KOPT-K1 (cell line): ENCODE measurements around the gene DIAPH1.

Experiments
- H3K27ac ChIP-seq: fragments of 200-600 bp; sonication (generic); 2 replicates; pipeline ENCODE4 v1.5.1; 2016; ENCODE audit warnings: antibody characterized with exemption, mild to moderate bottlenecking, low read depth, low read length; ENCODE audit not compliant: poor library complexity, severe bottlenecking
- H3K36me3 ChIP-seq: fragments of 200-600 bp; sonication (generic); 2 replicates; pipeline ENCODE4 v1.5.1; 2017; ENCODE audit warnings: antibody characterized with exemption, mild to moderate bottlenecking, low read length, moderate library complexity; ENCODE audit not compliant: insufficient read depth
- H3K9me3 ChIP-seq: fragments of 200-600 bp; sonication (generic); 2 replicates; pipeline ENCODE4 v1.5.1; 2017; ENCODE audit warnings: antibody characterized with exemption, low read length, mild to moderate bottlenecking; ENCODE audit not compliant: insufficient read depth, poor library complexity, severe bottlenecking

The DIAPH1 gene

DNA sequence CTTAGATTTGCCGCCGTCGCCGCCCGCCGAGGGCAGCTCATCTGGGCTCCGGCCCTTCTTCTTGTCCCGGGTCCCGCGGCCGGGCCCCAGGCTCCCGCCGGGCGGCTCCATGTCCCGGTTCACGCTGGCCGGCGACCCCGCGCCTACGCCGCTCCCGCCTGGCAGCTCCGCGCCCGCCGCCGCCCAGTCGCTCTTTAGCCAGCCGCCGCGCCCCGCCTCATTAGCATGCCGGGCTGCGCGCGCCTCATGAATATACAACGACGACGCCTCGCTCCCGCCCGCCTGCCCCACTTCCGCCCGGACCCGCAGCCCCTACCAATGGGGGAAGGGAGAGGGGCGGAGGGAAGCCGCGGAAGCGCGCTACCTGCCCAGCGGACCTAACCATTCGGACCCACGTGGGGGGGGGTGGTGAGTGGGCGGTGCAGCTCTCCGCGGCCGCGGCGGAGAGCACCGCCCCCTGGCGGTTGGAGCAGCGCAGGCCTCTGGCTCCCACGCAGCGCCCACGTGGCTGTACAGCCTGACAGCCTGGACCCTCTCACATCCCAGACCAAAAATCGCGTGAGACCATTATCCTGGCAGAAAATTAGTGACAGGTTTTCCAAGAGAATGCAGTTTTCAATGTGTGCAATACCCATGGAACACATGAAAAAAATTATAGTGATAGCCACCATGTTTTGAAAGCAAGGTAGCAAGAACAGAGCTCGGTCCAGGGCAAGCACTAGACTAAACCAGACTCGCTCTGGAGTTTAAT lies at the start of gene DIAPH1:
DIAPH1 (minus strand) TSS at position 197 of the 751 bp plus-strand sequence; CDS start at position 111, 86 bp downstream.
- Histone ChIP-seq H3K9me3 (no peaks in the 10 kb centered on the region), H3K36me3 (peaks cover 62% of the 10 kb centered on the region), H3K27ac (peak within 1 kb of the TSS; percentile 92)

DNA sequence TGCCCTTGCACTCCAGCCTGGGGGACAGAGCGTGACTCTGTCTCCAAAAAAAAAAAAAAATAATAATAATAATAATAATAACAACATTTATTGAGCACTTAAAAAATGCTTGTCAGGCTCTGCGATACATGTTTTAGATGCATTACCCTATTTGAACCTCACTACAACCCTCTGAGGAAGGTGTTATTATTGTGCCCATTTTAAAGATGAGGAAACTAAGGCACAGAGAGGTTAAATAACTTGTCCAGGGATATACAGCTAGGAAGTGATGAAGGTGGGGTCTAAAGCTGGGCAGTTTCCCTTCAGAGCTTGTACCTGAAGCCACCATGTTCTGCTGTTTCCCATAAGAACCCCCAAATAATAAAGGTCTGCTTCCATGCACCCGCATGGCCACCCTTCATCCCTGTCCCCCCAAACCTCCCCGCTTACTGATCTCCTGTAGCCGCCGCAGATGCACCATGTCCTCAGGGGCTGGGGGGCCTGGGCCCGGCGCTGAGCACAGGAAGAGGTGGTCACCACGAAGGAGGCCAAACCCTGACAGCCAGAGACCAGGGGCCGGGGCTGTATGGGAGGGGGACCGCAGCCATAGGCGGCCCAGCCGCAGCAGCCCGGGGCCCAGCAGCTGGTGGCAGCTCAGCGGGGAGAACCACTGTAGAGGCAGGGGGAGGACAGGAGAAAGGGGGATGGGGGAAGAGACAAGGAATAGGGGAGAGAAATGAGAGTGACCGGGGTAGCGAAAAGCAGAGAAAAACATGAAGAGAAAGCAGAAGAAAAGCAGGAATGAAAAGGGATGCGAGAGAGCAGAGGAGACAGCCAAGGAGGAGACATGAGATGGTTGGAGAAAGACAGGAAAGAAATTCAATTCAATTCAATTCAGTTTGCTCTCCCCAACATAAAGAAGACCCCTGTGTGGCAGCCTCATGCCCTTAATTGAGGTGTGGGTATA lies 47.5 kb upstream of the DIAPH1 start:
- no peak overlapping the region for H3K27ac ChIP-seq
- H3K9me3 ChIP-seq: no peaks in the 10 kb centered on the region
- no peaks in the 10 kb centered on the region for H3K36me3 ChIP-seq

DNA sequence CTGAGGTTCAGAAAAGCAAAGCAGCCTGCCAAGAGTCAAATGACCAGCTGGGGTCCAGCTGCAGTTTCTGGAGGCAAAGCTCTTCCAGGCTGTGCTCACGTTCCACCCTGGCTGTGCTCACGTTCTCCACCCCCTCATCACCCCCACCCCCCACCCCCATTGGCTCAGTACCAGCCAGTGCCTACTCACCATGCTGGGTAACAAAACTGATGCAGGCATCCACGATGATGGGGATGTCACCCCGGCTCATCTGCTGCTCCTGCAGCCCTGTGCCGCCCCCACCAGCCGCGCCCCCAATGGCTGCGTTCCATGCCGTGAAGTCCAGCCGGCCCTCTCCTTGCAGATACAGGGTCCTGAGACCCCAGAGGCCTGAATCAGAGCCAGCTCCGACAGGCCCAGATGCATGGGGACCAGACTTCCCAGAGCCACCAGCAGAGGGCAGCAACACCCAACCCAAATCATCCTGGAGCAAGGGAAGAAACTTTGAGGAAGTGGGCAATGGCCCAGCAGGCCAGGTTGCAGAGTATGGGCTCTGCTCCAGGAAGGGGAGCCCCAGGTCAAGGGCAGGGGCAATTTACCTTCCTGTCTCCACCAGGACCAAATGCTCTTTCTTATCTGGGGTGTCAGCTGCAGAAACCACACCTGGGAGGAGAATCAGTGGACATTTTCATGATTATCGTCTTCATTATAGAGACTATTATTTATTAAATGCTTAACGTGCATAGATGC lies 46.1 kb upstream of the DIAPH1 start:
- no peaks in the 10 kb centered on the region for H3K9me3 ChIP-seq
- no peaks in the 10 kb centered on the region for H3K36me3 ChIP-seq
- H3K27ac ChIP-seq: no peak overlapping the region

DNA sequence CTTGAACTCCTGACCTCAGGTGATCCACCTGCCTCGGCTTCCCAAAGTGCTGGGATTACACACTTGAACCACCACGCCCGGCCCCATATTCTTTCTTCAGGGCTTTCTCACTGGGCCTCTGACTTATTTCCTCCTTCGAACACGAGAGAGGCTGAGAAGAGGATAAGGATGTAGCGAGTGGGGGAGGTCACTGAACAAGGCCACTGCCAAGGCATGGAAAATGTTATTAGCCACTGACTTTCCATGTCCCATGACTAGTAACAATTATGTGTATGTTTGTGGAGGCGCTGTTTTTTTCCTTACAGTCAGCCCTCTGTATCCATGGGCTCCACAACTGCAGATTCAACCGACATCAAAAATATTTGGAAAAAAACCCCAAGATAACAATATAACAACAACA lies 44.7 kb upstream of the DIAPH1 start:
- Histone ChIP-seq H3K27ac (no peak overlapping the region), H3K9me3 (no peaks in the 10 kb centered on the region), H3K36me3 (no peaks in the 10 kb centered on the region)

DNA sequence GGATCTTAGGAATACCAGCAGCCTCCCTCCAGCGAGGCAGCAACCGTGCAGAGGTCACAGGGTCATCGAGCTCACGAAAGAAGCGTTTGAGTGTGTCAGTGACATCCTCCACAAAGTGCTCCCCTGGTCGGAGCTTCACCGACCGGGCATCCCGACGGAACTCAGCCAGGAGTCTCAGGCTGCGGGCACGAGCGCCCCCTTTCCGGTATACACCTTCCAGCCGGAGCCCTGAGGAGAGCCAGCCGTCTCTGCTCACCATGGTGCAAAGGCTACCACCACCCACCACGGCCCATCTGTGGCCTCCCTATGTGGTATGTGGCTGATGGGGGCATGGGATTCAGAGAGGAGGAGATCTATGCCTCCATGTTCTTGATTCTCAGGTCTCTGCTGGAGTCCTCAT lies 43.2 kb upstream of the DIAPH1 start:
- Histone ChIP-seq H3K27ac (no peak overlapping the region), H3K9me3 (no peaks in the 10 kb centered on the region), H3K36me3 (no peaks in the 10 kb centered on the region)

DNA sequence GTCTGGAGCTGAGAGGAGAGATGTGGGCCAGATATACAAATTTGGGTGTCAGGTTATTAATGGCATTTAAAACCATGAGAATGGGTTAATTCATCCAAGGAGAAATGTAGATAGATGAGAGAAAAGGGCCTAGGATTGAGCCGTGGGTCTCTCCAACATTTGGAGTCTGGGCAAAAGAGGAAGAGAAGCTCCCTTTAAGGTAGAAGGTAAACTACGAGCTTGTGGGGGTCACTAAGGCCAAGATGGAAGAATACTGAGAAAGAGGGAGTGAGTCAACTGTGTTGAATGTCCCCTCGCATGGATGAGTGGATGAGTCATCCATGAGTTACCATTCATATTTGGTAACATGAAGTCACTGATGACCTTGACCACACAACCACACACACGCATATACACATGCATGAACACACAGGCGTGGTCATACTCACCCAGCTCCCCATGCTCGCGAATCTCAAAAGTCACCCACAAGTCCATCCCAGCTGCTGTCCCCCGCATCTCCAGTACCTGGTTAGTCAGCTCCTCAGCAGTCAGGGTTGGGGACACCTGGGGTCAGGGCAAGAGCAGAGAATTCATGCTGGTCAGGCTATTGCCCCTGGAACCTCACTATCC lies 39.2 kb upstream of the DIAPH1 start:
- no peaks in the 10 kb centered on the region for H3K9me3 ChIP-seq
- H3K36me3 ChIP-seq: no peaks in the 10 kb centered on the region
- H3K27ac ChIP-seq: no peak overlapping the region

DNA sequence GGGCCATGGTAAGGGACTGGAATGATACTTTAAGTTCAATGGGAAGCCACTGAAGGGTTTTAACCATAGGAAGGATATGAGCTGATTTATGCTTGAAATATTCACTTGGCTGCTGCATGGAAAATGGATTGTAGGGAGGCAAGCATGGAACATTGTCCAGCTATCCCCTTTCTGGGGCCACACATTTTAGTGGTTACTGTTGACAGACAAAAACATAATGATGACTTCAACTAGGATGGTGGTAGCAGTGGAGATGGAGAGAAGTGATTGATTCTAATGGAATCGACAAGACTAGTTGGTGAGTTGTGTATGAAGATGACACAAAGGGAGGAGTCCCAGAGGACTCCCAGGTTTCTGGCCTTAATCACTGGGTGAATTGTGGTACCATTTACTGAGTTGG lies 38.6 kb upstream of the DIAPH1 start:
- Histone ChIP-seq H3K36me3 (no peaks in the 10 kb centered on the region), H3K27ac (no peak overlapping the region), H3K9me3 (no peaks in the 10 kb centered on the region)

DNA sequence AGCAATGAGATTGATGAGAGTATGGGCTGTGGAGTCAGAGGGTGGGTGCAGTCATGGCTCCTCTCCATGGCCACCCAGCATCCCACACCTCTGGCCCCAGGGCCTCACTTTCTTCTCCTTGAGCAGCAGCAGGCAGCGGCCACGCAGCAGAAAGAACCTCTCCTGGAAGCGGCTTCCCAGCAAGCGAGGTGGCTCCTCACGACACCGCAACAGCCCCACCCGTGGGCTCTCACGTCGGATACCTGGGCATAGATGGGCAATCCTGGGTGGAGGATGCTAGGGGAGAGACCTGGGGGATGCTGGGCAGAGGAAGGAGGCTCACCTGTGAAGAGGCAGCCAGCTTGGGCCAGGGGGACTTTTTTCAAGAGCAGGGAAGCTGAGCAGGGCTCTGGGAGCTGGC lies 37.6 kb upstream of the DIAPH1 start:
- Histone ChIP-seq H3K27ac (no peak overlapping the region), H3K36me3 (no peaks in the 10 kb centered on the region), H3K9me3 (no peaks in the 10 kb centered on the region)

DNA sequence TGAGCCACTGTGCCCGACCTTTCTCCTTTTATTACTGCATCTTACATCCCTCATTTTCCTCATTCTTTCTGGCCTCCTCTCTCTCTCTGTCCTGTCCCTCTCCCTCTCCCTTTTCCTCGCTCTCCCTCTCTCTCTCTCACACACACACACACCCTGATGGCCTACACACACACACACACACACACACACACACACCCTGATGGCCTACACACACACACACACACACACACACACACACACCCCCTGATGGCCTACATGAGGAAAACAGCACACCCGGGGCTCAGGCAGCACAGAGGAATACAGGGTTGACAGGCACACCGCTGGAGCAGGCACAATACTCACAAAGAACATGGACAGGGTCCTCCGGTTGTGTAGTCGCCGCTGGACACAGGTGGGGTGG lies 36.2 kb upstream of the DIAPH1 start:
- Histone ChIP-seq H3K27ac (no peak overlapping the region), H3K9me3 (no peaks in the 10 kb centered on the region), H3K36me3 (no peaks in the 10 kb centered on the region)

DNA sequence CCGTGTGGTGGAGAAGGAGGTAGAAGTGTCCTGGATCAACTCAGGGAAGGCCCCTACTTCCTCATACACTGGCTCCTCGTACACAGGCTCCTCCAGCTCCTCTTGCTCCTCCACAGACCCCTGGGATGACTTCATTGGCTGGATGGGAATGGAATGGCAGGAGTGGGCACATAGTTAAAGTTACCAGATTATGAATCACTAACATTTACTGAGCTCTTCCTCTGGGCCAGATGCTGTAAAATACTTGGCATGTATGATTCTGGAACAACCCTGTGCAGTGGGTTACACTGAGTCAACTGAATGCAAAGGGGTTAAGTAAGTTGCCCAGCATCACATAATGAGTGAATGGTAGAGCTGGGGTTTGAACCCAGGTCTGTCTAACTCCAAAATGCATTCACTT lies 35.5 kb upstream of the DIAPH1 start:
- no peak overlapping the region for H3K27ac ChIP-seq
- no peaks in the 10 kb centered on the region for H3K36me3 ChIP-seq
- H3K9me3 ChIP-seq: no peaks in the 10 kb centered on the region

DNA sequence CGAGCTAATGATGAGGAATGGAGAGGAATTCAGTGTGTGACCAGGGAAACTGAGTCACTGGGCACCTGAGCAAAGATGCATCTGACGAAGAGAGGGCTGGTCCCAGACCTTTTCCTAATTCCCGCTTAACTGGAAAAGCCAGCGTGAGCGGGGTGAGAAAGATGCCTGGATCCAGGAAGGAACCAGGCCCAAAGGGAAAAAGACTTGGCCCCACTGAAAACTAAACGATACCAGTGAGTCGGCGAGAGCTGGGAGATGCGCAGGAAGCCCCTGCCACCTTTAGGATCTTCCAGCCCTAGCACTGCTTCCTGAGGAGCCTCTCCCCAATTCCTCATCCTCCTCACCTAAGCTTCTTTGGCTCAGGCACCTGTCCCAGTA lies 32.9 kb upstream of the DIAPH1 start:
- Histone ChIP-seq H3K27ac (no peak overlapping the region), H3K36me3 (no peaks in the 10 kb centered on the region), H3K9me3 (no peaks in the 10 kb centered on the region)

DNA sequence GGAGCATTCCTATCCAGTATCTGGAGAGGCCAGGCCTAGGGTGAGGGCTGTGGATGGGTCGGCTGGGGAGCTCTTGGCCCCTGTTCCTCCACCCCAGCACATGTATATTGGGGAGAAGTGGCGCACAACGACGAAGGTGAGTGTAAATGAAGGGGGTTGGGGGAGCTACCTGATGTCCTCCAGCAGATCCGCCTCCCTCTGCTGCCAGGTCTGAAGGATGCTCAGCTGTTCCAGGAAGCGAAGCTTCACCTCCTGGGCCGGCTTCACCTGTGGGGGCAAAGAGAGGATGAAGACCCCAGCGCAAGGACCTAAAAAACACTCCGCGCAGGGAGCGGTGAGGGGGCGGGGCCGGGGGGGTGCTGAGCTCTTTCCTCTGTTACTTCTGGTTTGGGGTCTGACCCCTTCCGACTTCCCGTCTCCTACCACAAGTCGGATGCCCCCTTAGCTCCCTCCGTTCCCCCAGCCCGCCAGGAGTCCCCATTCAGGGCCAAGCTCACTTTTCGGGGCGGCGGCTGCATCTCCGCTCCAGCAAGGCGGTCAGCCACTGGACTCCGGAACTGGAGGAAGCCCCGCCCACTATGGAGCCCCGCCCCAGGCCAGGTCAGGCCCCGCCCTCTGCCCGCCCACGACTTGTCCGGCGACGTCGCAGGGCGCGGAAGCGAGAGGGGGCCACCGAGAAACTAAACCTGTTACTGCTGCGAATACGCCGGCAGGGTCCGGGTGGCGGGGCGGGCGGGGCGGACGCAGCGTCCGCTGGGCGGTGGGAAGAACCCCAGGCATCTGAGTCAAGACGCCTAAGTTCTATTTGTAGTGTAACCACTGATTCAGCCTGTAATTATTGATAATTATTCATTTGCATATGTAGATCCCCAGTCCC lies 32.3 kb upstream of the DIAPH1 start, which contains the start of gene FCHSD1:
FCHSD1 (minus strand) TSS at position 568 of the 877 bp plus-strand sequence; CDS start at position 518, 50 bp downstream.
- Histone ChIP-seq H3K36me3 (no peaks in the 10 kb centered on the region), H3K9me3 (no peaks in the 10 kb centered on the region), H3K27ac (no peak within 1 kb of the TSS)

DNA sequence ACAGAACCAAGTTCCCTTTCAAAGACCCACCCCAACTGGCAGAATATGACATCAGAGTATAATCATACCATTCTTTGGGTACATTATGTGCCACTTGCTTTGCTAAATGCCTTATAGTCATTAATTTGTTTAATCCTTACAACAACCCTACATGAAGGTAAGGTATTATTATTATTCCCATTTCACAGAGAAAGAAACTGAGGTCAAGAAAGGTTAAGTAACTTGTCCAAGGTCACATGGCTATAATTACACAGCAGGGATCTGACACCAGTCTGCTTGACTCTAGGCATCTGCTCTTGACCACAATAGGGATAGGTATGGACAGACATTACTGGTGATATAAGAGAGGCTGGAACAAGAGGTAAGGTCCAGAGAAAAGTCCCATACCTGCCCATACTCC lies 31.2 kb upstream of the DIAPH1 start:
- no peaks in the 10 kb centered on the region for H3K9me3 ChIP-seq
- H3K27ac ChIP-seq: no peak overlapping the region
- H3K36me3 ChIP-seq: no peaks in the 10 kb centered on the region
